Right ventricle myocardium superior (tissue), 1 donor: Measurements from ENCODE around the gene CRTC3. TPM values are rescaled to one million over a fixed set of nuclear protein-coding genes. Genes with fewer than 3 reads are reported as not detected.
"Not testable (repeated sequence)": the region's sequence is repeated elsewhere in the genome, so short reads cannot be mapped to it uniquely, and the experiment has no call there.

Experiments used
- ATAC-seq: fragments of 200-7000 bp; cut with Tn5 transposase; one replicate; pipeline ENCODE4 v1.9.1; 2020; ENCODE audit warnings: mild to moderate bottlenecking; ENCODE audit not compliant: poor library complexity
- DNase-seq: peaks from one replicate; pipeline ENCODE4 v3.0.0-alpha.2; 2020
- intact Hi-C: fragments of 100-400 bp; cut with DNase I; formaldehyde crosslinking; loops from one replicate; pipeline ENCODE4 v1.11.2; 2022
- total RNA-seq: library from RNA; stranded (reverse); fragmentation: NEBNext Ultra II Directional; extraction: Animal tissue kit (Norgen Biotek cat#: 25700); gene quantifications from one replicate; pipeline ENCODE4 v1.2.1, GENCODE V29; 2021
- donor health status: DM: no; HTN: yes; CAD: no; lungs with severe emphysema.

CRTC3 gene
- total RNA-seq, 1 donor from 2014 or later, result 27.2 TPM

DNA sequence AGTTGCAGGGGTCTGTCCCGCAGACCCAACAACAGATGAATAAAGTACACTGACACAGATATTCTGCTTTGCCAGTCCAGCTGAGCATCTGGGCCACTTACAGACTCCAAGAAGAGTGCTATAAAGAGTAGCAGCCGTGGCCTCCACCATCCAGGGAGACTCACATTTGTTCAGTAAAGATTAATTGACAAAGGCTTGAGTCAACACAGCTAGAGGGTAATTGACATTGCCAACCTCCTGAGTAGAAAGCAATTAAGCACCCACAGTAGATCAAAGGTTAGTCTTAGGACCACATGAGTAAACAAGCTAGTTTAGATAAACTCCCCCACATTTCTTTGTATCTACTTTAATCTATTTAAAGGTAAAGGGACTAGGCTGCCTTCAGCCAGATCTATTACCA, 16.3 kb upstream of the CRTC3 start:
- intact Hi-C loops, result no loop called here
- no peak for DNase-seq
- ATAC-seq, result no peak

DNA sequence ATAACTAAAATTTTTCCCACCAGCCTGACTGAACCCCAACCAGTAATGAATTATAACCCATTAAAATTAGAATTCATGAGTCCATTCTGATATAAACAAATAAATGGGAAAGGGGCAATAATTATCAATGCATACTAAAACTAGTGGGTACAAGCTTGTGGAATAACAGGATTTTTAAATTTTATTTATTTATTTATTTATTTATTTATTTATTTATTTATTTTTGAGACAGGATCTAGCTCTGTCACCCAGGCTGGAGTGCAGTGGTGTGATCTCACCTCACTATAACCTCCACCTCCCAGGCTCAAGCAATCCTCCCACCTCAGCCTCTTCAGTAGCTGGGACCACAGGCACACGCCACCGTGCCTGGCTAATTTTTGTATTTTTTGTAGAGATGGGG, 15.8 kb upstream of the CRTC3 start:
- DNase-seq, intact Hi-C loops: not testable (repeated sequence)

DNA sequence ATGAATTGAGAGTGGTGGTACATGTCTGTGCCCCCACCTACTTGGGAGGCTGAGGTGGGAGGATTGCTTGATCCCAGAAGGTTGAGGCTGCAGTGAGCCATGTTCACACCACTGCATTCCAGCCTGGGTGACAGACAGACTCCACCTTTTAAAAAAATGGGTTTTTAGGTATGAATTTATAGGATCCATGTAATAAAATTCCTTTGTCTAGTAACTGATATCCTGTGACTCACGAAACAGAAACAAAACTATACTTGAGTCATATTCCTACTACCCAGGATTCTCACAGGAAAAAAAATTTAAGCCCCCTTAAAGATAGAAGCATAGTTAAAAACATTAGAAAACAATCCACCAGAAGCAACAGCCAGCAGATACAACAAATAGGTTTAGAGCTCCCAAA, 10.0 kb upstream of the CRTC3 start:
- intact Hi-C loops, result no loop called here
- no peak for DNase-seq
- ATAC-seq, result no peak

More for the DNA sequence above, 15.8 kb upstream of the CRTC3 start:
- ATAC-seq, result not testable (repeated sequence)

DNA sequence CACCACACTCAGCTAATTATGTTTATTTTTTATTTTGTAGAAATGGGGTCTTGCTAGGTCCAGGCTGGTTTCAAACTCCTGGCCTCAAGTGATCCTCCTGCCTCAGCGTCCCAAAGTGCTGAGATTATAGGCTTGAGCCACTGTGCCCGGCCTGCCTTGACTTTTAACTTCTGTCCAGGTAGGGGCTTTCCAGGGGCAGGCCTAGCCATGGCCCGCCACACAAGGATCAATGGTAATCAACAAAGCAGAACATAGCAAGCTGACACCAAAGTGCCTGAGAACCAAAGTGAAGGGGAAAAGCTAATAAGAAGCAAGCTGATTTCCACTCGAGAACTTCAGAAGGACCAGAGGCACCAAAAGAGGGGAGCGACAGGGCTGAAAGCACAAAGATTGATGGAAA, 9.4 kb upstream of the CRTC3 start:
- ATAC-seq, result no peak
- intact Hi-C loops, result no loop called here
- no peak for DNase-seq

DNA sequence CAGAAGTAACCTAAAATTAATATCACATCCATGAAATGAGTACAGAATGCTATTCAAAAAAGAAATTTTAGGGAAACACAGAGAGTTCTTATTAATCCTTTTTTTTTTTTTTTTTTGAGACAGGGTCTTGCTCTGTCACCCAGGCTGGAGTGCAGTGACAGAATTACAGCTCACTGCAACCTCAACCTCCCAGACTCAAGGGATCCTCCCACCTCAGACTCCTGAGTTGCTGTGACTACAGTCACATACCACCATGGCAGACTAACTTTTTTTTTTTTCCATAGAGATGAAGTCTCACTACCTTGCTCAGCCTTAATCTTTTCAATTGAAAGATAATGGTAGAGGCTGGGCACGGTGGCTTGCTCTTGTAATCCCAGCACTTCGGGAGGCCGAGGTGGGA, 6.3 kb upstream of the CRTC3 start:
- intact Hi-C loops, result no loop called here
- DNase-seq, result no peak
- ATAC-seq, result no peak

DNA sequence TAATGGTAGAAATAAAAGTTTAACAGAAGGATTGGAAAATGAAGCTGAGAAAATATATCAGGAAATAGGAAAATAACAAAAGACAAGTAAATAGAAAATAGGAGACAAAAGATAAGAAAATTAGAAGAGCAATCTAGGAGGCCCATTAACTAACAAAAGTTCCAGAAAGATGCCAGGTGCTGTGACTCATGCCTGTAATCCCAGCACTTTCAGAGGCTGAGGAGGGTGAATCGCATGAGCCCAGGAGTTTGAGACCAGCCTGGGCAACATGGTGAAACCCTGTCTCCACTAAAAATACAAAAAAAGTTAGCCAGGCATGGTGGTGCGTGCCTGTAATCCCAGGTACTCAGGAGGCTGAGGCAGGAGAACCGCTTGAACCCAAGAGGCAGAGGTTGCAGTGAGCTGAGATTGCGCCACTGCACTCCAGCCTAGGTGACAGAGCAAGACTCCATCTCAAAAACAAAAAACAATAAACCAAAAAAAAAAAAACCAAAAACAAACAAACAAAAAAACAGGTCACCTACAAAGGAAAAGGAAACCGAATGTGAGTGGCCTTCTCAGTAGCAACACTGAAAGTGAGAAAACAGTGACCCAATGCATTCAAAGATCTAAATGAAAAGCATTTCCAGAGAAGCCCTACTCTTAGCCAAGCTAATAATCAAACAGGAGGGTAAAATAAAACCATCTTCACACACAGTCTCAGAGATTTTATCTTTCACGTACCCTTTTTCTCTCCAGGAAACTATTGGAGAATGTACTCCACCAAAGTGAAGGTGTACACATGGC, 5.5 kb upstream of the CRTC3 start:
- DNase-seq, intact Hi-C loops, ATAC-seq: not testable (repeated sequence)

DNA sequence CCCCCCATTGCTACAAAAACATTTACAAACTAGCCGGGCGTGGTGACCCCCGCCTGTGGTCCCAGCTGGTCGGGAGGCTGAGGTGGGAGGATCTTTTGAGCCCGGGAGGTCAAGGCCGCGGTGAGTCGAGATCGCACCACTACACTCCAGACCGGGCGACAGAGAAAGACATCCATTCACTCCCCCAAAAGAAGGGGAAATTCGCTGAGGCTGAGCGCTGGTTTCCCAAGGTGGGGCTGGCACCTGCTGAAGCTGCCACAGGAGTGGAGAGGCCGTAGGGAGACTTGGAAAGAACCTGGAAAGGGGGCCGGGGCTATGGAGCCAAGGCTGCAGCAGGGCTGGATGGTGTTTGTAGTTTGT, 732 bp upstream of the CRTC3 start:
- DNase-seq, result no peak
- intact Hi-C loops, result no loop called here
- ATAC-seq, result no peak

DNA sequence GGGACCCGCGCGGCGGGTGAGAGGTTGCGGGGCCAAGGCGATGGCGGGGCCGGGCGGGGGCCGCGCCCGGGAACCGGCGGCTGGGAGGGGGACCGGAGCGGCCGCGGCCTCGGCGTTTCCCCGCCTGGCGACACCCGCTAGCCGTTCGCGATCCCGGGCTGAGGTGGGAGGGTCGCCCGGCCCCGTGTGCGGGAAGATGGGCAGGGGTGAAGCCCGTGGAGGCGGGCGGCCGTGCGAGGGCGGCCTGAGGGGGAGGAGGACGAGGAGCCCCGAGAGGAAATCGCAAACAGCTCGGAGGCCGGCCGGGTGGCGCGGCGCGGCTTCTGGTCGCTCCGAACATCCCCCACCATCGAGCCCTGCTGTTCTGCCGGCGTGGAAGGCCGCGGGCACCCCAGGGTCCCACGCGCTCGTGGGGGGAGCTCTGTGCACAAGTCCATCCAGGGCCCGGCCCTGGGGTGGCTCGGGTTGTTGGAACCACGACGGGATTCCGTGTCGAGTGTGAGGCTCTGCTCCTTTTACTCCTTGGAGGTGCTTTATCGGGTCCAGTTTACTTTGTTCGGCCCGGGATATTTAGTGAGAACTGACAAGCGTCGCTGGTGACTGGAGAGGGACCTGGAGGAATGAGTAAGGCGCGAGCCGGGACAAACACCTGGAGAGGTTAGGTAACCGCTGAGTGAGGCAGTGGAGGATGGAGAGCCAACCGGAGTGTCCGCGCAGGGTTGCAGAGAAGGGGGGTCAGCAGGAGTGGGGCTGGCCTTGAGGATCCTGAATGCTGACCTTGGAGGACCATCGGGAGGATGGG, 728 bp downstream of the CRTC3 start:
- ATAC-seq (peak; percentile 54), DNase-seq (peak; percentile 66)
- intact Hi-C loops, result loop anchor here (10.0 kb wide), 1 partner anchor 64 kb away; no protein-coding TSS in a partner anchor

DNA sequence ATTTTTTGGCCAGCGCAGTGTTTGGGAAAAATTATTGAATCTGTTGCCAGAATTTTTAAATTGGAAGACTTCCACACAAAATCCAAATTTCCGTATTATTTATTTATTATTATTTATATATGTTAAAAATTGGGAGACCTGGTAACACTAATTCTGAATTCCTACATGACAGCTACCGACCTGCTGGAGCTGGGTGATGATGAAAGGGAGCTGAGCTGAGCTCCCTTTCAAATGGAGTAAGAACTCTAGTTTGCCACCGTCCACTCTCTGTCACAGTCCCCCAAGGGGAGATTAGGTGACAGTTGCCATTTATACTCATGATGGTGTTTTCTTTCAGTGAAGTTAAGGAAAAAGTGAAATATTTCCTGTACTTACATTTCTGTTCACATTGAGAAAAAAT, 1.4 kb downstream of the CRTC3 start:
- DNase-seq, result no peak
- intact Hi-C loops, result loop anchor here (10.0 kb wide), 1 partner anchor 64 kb away; no protein-coding TSS in a partner anchor
- no peak for ATAC-seq

DNA sequence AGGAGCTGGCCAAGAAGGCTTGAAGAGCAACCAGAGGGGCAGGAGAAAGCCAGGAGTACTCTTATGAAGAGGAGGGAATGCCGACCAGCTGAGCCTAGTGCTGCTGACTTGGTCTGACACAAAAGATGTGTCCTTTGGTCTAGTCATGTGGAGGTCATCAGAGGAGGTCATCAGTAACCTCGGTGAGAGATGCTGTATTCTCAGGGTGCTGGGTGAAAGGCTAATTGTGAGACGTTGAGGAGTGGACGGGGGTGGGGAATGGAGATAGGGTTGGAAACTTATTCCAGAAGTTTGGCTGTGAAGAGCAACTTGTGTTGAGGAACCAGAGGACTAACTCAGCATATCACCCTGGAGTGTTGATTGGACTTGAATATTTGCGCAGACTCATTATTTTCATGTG, 5.5 kb downstream of the CRTC3 start:
- intact Hi-C loops, result loop anchor here (10.0 kb wide), 1 partner anchor 60 kb away; no protein-coding TSS in a partner anchor
- ATAC-seq, result no peak

DNA sequence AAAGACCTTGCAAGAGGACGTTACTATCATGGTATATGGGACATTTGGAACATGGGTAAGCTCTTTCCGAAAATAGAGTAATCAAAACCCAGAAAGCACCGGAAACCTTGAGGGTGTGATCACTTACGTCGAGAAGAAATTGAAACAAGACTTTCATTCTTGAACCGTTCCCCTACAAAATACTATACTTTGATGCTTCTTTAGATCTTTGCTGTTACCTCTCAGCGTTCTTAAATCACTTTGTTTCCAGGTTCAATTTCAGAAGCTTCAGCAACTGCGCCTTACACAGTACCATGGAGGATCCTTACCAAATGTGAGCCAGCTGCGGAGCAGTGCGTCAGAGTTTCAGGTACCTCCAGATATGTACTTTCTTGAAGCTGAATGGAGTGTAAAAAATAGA, 10.1 kb downstream of the CRTC3 start:
- intact Hi-C loops, result loop anchor here (10.0 kb wide), 1 partner anchor 55 kb away; no protein-coding TSS in a partner anchor
- no peak for DNase-seq
- no peak for ATAC-seq

More for the DNA sequence above, 5.5 kb downstream of the CRTC3 start:
- no peak for DNase-seq

DNA sequence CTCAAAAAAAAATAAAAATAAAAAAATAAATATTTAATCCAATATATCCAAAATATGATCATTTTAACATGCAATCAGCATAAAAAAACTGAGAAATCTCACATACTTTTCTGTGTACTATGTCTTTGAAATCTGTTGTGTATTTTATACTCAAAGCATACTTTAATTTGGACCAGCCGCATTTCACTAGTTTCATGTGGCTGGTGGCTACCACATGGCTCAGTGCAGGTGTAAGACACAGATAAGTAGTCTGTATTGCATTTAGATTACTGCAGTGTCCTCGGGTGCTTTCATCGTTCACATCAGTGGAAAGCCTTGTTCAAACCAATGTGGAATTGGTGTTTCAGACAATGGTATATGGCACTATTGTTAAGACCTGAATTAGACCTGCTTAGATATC, 11.0 kb downstream of the CRTC3 start:
- DNase-seq, result no peak
- intact Hi-C loops, result no loop called here
- no peak for ATAC-seq

DNA sequence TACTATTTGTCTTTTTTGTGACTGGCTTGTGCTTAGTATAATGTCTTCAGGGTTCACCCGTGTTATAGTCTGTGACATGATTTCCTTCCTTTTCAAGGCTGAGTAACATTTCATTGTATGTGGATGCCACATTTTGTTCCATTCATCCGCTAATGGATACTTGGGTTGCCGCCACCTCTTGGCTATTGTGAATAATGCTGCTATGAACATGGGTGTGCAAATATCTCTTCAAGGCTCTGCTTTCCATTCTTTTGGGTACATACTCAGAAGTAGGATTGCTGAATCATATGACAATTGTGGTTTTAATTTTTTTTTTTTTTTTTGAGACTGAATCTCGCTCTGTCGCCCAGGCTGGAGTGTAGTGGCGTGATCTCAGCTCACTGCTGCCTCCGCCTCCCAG, 15.4 kb downstream of the CRTC3 start:
- DNase-seq (no peak), ATAC-seq (no peak)
- intact Hi-C loops, result no loop called here

DNA sequence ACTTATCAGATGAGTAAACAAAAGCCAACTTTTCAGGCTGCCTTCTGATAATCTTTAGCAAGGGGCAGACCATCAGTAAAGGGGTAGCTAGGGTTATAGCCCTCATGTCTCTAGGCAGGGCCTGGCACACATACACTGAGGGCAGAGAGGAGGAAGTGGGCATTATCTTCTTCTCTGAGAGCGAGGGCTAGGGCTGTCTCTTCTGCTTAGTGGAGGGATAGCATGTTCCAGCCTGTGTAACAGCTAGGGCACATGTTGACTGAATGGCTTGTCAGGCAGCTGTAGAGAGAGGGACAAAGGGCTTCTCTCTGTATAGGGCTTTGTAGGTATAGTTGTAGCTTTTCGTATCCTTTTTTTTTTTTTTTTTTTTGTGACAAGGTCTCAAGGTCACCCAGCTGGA, 17.8 kb downstream of the CRTC3 start:
- ATAC-seq (peak; percentile 32), DNase-seq (no peak)
- intact Hi-C loops, result no loop called here

DNA sequence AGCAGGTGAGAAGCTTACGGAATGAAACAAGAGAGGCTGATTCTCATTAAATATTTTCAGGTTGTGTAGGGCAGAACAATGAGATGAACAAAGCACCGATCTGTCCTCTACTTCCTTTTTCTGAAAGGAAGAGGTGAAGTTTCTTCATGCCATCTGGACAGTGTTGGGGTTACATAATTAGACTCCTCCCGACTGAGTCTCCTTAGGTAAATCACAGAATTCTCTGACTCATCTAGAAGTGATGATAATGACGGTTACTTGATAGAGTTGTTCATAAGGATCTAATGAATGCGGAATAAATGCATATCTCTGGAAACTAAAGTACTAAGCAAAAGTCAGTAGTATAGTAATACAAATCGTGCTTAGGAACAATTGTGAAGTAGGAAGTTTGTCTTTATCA, 21.2 kb downstream of the CRTC3 start:
- intact Hi-C loops, result no loop called here
- no peak for DNase-seq
- ATAC-seq, result no peak

DNA sequence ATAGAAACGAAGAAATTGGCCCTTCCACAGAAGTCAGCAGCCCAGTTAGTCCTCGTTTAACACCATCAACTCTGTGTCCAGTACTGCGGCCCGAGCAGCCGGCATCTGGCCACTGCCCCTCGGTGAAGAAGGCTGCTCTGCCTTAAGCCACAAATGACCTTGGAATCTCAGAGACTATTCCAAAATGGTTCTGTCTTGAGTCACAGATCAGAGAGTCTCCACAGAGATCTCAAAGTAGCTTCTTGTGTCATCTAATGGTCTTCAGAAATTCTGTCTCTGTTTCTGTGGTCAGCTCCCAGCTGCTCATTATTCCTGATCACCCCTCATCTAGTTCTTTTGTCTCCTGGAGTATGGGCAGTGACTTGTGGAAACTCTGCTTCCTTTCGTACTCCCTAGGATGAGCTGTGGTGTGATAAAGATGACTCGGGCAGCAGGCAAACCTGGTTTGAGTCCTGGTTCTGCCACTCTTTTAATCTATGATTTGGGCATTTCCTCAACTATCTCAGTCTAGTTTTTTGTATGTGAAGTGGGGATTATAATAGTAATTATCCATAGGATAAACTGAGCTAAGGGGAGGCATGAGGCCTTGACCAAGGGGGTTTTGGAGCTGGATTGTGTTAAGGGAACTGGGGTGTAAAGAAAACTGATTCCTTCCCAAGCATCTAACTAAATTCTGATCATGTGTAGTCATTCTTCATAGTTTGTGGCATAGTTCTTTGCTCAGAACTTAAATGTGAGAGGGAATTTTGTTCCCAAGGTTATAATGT, 22.6 kb downstream of the CRTC3 start:
- DNase-seq (no peak), ATAC-seq (peak; percentile 6)
- intact Hi-C loops, result no loop called here

DNA sequence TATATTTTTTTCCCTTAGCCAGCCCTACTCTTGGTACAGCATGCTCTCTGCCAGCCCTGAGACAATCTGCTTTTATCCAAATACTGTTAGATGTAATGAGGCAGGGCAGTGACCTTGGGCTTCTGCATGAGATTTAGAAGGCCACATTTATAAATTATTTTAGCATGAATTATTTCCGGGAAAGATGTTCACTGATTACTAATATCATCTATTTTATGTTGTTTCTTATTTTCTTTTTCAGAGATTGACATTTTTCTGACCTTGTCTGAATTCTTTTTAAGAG, 23.1 kb downstream of the CRTC3 start:
- DNase-seq (no peak), ATAC-seq (peak; percentile 20)
- intact Hi-C loops, result no loop called here

DNA sequence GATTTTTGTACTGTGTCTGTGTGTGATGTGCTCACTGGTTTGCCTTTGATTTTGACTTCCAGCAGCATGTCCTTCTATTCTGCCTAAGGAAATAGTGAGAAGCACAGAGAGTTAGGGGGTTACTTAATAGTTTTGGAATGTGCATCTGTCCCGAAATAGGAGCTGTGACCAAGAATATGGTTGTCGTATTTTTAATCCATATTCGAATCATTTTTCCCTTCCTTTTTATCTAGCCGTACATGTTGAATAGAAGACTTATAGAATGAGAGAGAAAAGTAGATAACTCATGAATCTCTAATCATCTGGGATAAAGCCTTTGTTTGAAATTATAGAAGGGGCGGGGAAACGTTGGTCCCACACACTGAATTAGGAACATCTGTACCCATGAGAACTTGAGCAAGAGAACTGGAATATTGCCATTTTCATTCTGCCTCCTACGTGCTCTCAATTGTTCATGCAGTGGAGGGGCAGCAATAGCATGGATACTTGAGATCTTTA, 23.6 kb downstream of the CRTC3 start:
- ATAC-seq (peak; percentile 60), DNase-seq (no peak)
- intact Hi-C loops, result no loop called here
